ENCODE measurements around the gene PTGES2. TPM values are rescaled to one million over a fixed set of nuclear protein-coding genes. Genes with fewer than 3 reads are reported as not detected.
A peak's percentile ranks its signal among the peaks of the same experiment; 100 is the strongest.

PTGES2 gene
- total RNA-seq, 1 donor from 2014 or later = 101 TPM

- H3K9me3 ChIP-seq = no peaks in the 10 kb centered on the region
- H3K36me3 ChIP-seq = no peaks in the 10 kb centered on the region
- H3K4me3 ChIP-seq = no peak overlapping the region
- DNase-seq (ENCODE audit: extremely low spot score in 2 of 2) = no peak
- no peaks in the 10 kb centered on the region for H3K27me3 ChIP-seq
- no peak overlapping the region for H3K27ac ChIP-seq
- no peak for TF ChIP-seq POLR2A (IDR thresholded peaks at IDR 0.05)
- no peak for TF ChIP-seq POLR2AphosphoS5 (IDR thresholded peaks at IDR 0.05; ENCODE audit: insufficient read depth in 1 of 2, low read depth in 1 of 2)
- TF ChIP-seq, protein P1, sequence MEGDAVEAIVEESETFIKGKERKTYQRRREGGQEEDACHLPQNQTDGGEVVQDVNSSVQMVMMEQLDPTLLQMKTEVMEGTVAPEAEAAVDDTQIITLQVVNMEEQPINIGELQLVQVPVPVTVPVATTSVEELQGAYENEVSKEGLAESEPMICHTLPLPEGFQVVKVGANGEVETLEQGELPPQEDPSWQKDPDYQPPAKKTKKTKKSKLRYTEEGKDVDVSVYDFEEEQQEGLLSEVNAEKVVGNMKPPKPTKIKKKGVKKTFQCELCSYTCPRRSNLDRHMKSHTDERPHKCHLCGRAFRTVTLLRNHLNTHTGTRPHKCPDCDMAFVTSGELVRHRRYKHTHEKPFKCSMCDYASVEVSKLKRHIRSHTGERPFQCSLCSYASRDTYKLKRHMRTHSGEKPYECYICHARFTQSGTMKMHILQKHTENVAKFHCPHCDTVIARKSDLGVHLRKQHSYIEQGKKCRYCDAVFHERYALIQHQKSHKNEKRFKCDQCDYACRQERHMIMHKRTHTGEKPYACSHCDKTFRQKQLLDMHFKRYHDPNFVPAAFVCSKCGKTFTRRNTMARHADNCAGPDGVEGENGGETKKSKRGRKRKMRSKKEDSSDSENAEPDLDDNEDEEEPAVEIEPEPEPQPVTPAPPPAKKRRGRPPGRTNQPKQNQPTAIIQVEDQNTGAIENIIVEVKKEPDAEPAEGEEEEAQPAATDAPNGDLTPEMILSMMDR (IDR thresholded peaks at IDR 0.05) = no peak
- peaks cover 60% of the 10 kb centered on the region for H3K4me1 ChIP-seq
- intact Hi-C loops (cut with DNase I) = no loop called here
These were observed 40.3 kb downstream of the PTGES2 start for GRCh38 chr9:128087262-128087661.

DNA sequence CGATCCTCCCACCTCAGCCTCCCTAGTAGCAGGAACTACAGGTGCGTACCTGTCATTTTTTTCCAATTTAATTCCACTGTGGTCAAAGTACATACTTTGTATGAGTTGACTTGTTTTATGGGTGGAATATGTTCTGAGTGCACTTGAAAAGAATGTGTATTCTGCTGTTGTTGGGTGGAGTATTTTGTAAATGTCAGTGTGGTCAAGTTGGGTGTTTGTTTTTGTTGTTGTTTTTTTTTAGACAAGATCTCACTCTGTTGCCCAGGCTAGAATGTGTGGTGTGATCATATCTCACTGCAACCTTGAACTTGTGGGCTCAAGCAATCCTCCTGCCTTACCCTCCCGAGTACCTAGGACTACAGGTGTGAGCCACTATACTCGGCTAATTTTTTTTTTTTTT is 41.6 kb downstream of the PTGES2 start:
- H3K4me3 ChIP-seq = no peak overlapping the region
- H3K27ac ChIP-seq = peak overlapping the region; percentile 18
- peaks cover 60% of the 10 kb centered on the region for H3K4me1 ChIP-seq
- no peaks in the 10 kb centered on the region for H3K9me3 ChIP-seq
- no peaks in the 10 kb centered on the region for H3K36me3 ChIP-seq
- H3K27me3 ChIP-seq = no peaks in the 10 kb centered on the region
- no peak for DNase-seq (ENCODE audit: extremely low spot score in 2 of 2)
- intact Hi-C loops (cut with DNase I) = no loop called here
- TF ChIP-seq, protein P1 (IDR thresholded peaks at IDR 0.05) = no peak
- TF ChIP-seq POLR2A (IDR thresholded peaks at IDR 0.05) (no peak), POLR2AphosphoS5 (IDR thresholded peaks at IDR 0.05; ENCODE audit: insufficient read depth in 1 of 2, low read depth in 1 of 2) (no peak)

DNA sequence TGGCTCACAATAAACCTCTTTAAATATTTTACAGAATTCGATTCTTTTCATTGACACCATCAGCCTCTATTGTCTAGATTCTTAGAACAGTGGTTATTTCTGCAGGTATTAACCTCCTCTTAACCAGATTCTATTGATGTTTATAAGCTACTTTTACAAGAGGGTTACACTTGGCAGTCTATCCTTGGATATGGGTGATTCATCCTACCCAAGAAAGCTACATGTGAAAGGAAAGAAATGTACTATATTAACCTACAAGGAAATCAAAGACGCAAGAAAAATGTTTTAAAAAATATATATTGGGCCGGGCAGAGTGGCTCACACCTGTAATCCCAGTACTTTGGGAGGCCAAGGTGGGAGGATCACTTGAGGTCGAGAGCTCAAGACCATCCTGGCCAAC is 42.8 kb downstream of the PTGES2 start:
- peaks cover 67% of the 10 kb centered on the region for H3K4me1 ChIP-seq
- H3K4me3 ChIP-seq = no peak overlapping the region
- DNase-seq (ENCODE audit: extremely low spot score in 2 of 2) = no peak
- no peaks in the 10 kb centered on the region for H3K27me3 ChIP-seq
- no peaks in the 10 kb centered on the region for H3K36me3 ChIP-seq
- TF ChIP-seq POLR2A (IDR thresholded peaks at IDR 0.05) (no peak), POLR2AphosphoS5 (IDR thresholded peaks at IDR 0.05; ENCODE audit: insufficient read depth in 1 of 2, low read depth in 1 of 2) (no peak)
- TF ChIP-seq, protein P1 (IDR thresholded peaks at IDR 0.05) = no peak
- intact Hi-C loops (cut with DNase I) = no loop called here
- no peaks in the 10 kb centered on the region for H3K9me3 ChIP-seq
- H3K27ac ChIP-seq = peak overlapping the region; percentile 57

- H3K9me3 ChIP-seq = no peaks in the 10 kb centered on the region
- TF ChIP-seq POLR2A (IDR thresholded peaks at IDR 0.05) = no peak
- TF ChIP-seq POLR2AphosphoS5 (IDR thresholded peaks at IDR 0.05; ENCODE audit: insufficient read depth in 1 of 2, low read depth in 1 of 2) = no peak
- TF ChIP-seq, protein P1 (IDR thresholded peaks at IDR 0.05) = no peak
- H3K4me1 ChIP-seq = peaks cover 81% of the 10 kb centered on the region
- no peaks in the 10 kb centered on the region for H3K36me3 ChIP-seq
- intact Hi-C loops (cut with DNase I) = no loop called here
- no peaks in the 10 kb centered on the region for H3K27me3 ChIP-seq
- peak overlapping the region; percentile 85 for H3K27ac ChIP-seq
- no peak overlapping the region for H3K4me3 ChIP-seq
- DNase-seq (ENCODE audit: extremely low spot score in 2 of 2) = no peak
These were observed 45.4 kb downstream of the PTGES2 start for GRCh38 chr9:128082151-128082550.

GRCh38 chr9:128081056-128081455 is 46.5 kb downstream of the PTGES2 start:
- intact Hi-C loops (cut with DNase I) = no loop called here
- H3K4me1 ChIP-seq = peaks cover 92% of the 10 kb centered on the region

More at GRCh38 chr9:128081056-128081455, 46.5 kb downstream of the PTGES2 start:
- TF ChIP-seq POLR2AphosphoS5 (IDR thresholded peaks at IDR 0.05; ENCODE audit: insufficient read depth in 1 of 2, low read depth in 1 of 2) (peak in 1 of 2 donors; percentile 50), POLR2A (IDR thresholded peaks at IDR 0.05) (no peak)
- TF ChIP-seq, protein P1 (IDR thresholded peaks at IDR 0.05) = no peak
- DNase-seq (ENCODE audit: extremely low spot score in 2 of 2) = peak in 1 of 2 donors; percentile 88
- Histone ChIP-seq H3K36me3 (no peaks in the 10 kb centered on the region), H3K9me3 (no peaks in the 10 kb centered on the region), H3K27ac (peak overlapping the region; percentile 85), H3K27me3 (no peaks in the 10 kb centered on the region), H3K4me3 (no peak overlapping the region)

Measured in vagina (tissue), 2 donors.